ENCODE results near the gene RNF213.

DNA sequence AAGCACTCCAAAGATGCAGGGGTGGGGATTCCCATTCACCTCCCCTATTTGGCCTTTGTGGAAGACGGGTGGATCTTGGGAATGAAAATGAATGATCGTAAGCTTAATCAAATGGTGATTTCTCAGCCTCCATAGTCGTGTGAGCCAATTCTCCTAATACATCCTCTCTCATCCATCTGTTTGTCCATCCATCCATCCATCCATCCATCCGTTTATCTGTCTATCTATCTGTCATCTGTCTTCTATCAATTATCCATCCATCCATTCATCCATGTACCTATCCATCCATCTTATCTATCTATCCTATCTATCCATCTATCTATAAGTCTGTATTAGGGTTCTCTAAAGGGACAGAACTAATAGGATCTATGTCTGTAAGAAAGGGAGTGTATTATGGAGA lies 7.8 kb downstream of the RNF213 start:
- TF ChIP-seq POLR2A (IDR thresholded peaks at IDR 0.05) (no peak), POLR2AphosphoS5 (IDR thresholded peaks at IDR 0.05) (no peak)
- TF ChIP-seq, protein P1, sequence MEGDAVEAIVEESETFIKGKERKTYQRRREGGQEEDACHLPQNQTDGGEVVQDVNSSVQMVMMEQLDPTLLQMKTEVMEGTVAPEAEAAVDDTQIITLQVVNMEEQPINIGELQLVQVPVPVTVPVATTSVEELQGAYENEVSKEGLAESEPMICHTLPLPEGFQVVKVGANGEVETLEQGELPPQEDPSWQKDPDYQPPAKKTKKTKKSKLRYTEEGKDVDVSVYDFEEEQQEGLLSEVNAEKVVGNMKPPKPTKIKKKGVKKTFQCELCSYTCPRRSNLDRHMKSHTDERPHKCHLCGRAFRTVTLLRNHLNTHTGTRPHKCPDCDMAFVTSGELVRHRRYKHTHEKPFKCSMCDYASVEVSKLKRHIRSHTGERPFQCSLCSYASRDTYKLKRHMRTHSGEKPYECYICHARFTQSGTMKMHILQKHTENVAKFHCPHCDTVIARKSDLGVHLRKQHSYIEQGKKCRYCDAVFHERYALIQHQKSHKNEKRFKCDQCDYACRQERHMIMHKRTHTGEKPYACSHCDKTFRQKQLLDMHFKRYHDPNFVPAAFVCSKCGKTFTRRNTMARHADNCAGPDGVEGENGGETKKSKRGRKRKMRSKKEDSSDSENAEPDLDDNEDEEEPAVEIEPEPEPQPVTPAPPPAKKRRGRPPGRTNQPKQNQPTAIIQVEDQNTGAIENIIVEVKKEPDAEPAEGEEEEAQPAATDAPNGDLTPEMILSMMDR (IDR thresholded peaks at IDR 0.05 in 8 of 11, conservative IDR thresholded peaks at IDR 0.05 in 3 of 11) = no peak
